IMR-90 (cell line): ENCODE data around the gene GJA4. TPM values are rescaled to one million over a fixed set of nuclear protein-coding genes. Genes with fewer than 3 reads are reported as not detected.

Source experiments
- ATAC-seq: fragments of 200-7000 bp; cut with Tn5 transposase; 2 replicates; pipeline ENCODE4 v1.9.1; 2020; ENCODE audit warnings: low read depth, mild to moderate bottlenecking, moderate library complexity
- BruUV-seq: library from RNA; stranded (reverse); fragments of 400-500 nt; replicated peaks from 2 replicates; lab custom pipeline; 2021; lab: Mats Ljungman, UMichigan
- CTCF ChIA-PET: fragments of 300-600 bp; formaldehyde crosslinking; extraction: SDS; loops from one replicate; lab custom pipeline; 2021; ENCODE audit warnings: antibody characterized with exemption; lab: Yijun Ruan, JAX
- POLR2A ChIA-PET: fragments of 300-600 bp; sonication (Branson Sonifier 250); formaldehyde crosslinking; loops from one replicate; lab custom pipeline; 2022; ENCODE audit warnings: antibody characterized with exemption; ENCODE audit not compliant: unreplicated experiment; lab: Charles Lee
- DNase-seq: peaks from one replicate; pipeline ENCODE4 v3.0.0; 2013
- H2AFZ ChIP-seq: replicated peaks from 2 replicates; pipeline ENCODE3; 2013; ENCODE audit warnings: low read length, mild to moderate bottlenecking; ENCODE audit not compliant: poor library complexity
- H2AK5ac ChIP-seq: 2 replicates; pipeline ENCODE4 v1.6.1; 2013; ENCODE audit warnings: low read depth, low read length, inconsistent platforms
- H2AK9ac ChIP-seq: replicated peaks from 2 replicates; pipeline ENCODE3; 2013; ENCODE audit warnings: mild to moderate bottlenecking, low read depth, low read length, moderate library complexity; ENCODE audit not compliant: poor library complexity
- H2BK120ac ChIP-seq: 2 replicates; pipeline ENCODE4 v1.6.1; 2013; ENCODE audit warnings: low read depth, low read length, inconsistent platforms
- H2BK15ac ChIP-seq: 3 replicates; pipeline ENCODE4 v1.6.1; 2013; ENCODE audit warnings: low read depth, low read length, inconsistent platforms
- H2BK20ac ChIP-seq: 2 replicates; pipeline ENCODE4 v1.6.1; 2013; ENCODE audit warnings: low read depth, mild to moderate bottlenecking, inconsistent platforms, low read length, moderate library complexity
- H2BK5ac ChIP-seq: 2 replicates; pipeline ENCODE4 v1.6.1; 2013; ENCODE audit warnings: mild to moderate bottlenecking, low read depth, low read length, inconsistent platforms; ENCODE audit not compliant: poor library complexity, severe bottlenecking
- H3K14ac ChIP-seq: replicated peaks from 2 replicates; pipeline ENCODE4 v1.6.1; 2013; ENCODE audit warnings: low read depth, low read length, inconsistent platforms
- H3K18ac ChIP-seq: 2 replicates; pipeline ENCODE4 v1.6.1; 2013; ENCODE audit warnings: low read depth, low read length, control low read depth
- H3K23ac ChIP-seq: 2 replicates; pipeline ENCODE4 v1.6.1; 2013; ENCODE audit warnings: low read depth, low read length, inconsistent platforms
- H3K27ac ChIP-seq: 2 replicates; pipeline ENCODE4 v1.5.1; 2013; ENCODE audit warnings: mild to moderate bottlenecking, control low read depth, low read length; ENCODE audit not compliant: insufficient read depth
- H3K27me3 ChIP-seq: 2 replicates; pipeline ENCODE4 v1.6.1; 2013; ENCODE audit warnings: low read length; ENCODE audit not compliant: control insufficient read depth, insufficient read depth
- H3K36me3 ChIP-seq: 2 replicates; pipeline ENCODE4 v1.6.1; 2013; ENCODE audit warnings: low read length, mixed read lengths; ENCODE audit not compliant: control insufficient read depth, insufficient read depth
- H3K4ac ChIP-seq: 2 replicates; pipeline ENCODE4 v1.6.1; 2013; ENCODE audit warnings: low read depth, low read length, inconsistent platforms
- H3K4me1 ChIP-seq: 2 replicates; pipeline ENCODE4 v1.6.1; 2013; ENCODE audit warnings: low read length, mixed read lengths; ENCODE audit not compliant: control insufficient read depth, insufficient read depth
- H3K4me2 ChIP-seq: 2 replicates; pipeline ENCODE4 v1.6.1; 2013; ENCODE audit warnings: low read depth, mild to moderate bottlenecking, control low read depth, low read length, moderate library complexity
- H3K4me3 ChIP-seq: 2 replicates; pipeline ENCODE4 v1.5.1; 2013; ENCODE audit warnings: low read depth, mild to moderate bottlenecking, control low read depth, low read length, moderate library complexity; ENCODE audit not compliant: insufficient read depth
- H3K56ac ChIP-seq: 2 replicates; pipeline ENCODE4 v1.6.1; 2013; ENCODE audit warnings: low read length, inconsistent platforms; ENCODE audit not compliant: insufficient read depth; ENCODE audit errors: extremely low read depth
- H3K79me1 ChIP-seq, 2 experiments: 2 replicates each; pipeline ENCODE4 v1.6.1; 2013; ENCODE audit warnings: low read length in 2 of 2, inconsistent platforms in 1 of 2, low read depth in 1 of 2
- H3K9ac ChIP-seq: 2 replicates; pipeline ENCODE4 v1.6.1; 2013; ENCODE audit warnings: low read depth, low read length, control low read depth
- H3K9me1 ChIP-seq: 2 replicates; pipeline ENCODE4 v1.6.1; 2013; ENCODE audit warnings: low read length, inconsistent platforms; ENCODE audit not compliant: insufficient read depth
- H3K9me3 ChIP-seq: 2 replicates; pipeline ENCODE4 v1.6.1; 2013; ENCODE audit warnings: low read length; ENCODE audit not compliant: control insufficient read depth, insufficient read depth
- H4K20me1 ChIP-seq: 2 replicates; pipeline ENCODE4 v1.6.1; 2013; ENCODE audit warnings: low read length, inconsistent platforms; ENCODE audit not compliant: insufficient read depth
- H4K5ac ChIP-seq: 2 replicates; pipeline ENCODE4 v1.6.1; 2013; ENCODE audit warnings: mild to moderate bottlenecking, low read depth, low read length, control low read depth
- H4K8ac ChIP-seq, 2 experiments: 2 replicates each; pipeline ENCODE4 v1.6.1; 2013; ENCODE audit warnings: low read depth in 2 of 2, low read length in 2 of 2, control low read depth in 1 of 2, inconsistent platforms in 1 of 2
- H4K91ac ChIP-seq: 2 replicates; pipeline ENCODE4 v1.6.1; 2013; ENCODE audit warnings: low read depth, low read length, inconsistent platforms; ENCODE audit not compliant: insufficient read depth
- CEBPB ChIP-seq: IDR thresholded peaks from 2 replicates; pipeline ENCODE4 v1.6.1; 2012; ENCODE audit warnings: low read depth, low read length, improper control_type of control experiment
- CHD1 ChIP-seq: IDR thresholded peaks from 2 replicates; pipeline ENCODE4 v1.6.1; 2012; ENCODE audit warnings: low read depth, low read length, improper control_type of control experiment
- MAFK ChIP-seq: IDR thresholded peaks from 2 replicates; pipeline ENCODE4 v1.6.1; 2012; ENCODE audit warnings: low read depth, low read length, improper control_type of control experiment
- MAZ ChIP-seq: IDR thresholded peaks from 2 replicates; pipeline ENCODE4 v1.6.1; 2012; ENCODE audit warnings: low read depth, mild to moderate bottlenecking, low read length, improper control_type of control experiment, moderate library complexity, borderline replicate concordance
- RAD21 ChIP-seq: IDR thresholded peaks from 2 replicates; pipeline ENCODE4 v1.6.1; 2012; ENCODE audit warnings: low read length, improper control_type of control experiment
- RCOR1 ChIP-seq: IDR thresholded peaks from 2 replicates; pipeline ENCODE4 v1.6.1; 2012; ENCODE audit warnings: mild to moderate bottlenecking, low read length, improper control_type of control experiment; ENCODE audit not compliant: insufficient replicate concordance
- RFX5 ChIP-seq: IDR thresholded peaks from 2 replicates; pipeline ENCODE4 v1.8.0; 2012; ENCODE audit warnings: low read depth, mild to moderate bottlenecking, low read length, moderate library complexity
- SMC3 ChIP-seq: fragments of 150-350 bp; IDR thresholded peaks from 2 replicates; pipeline ENCODE4 v1.6.1; 2016; ENCODE audit warnings: low read depth, mild to moderate bottlenecking, antibody characterized with exemption, low read length, moderate library complexity
- WGBS, 2 experiments: methylation state at CpG; one replicate each; pipeline versions ENCODE4 v1.1.5 to v1.1.7; 2013; ENCODE audit warnings: missing lambda C conversion rate in 2 of 2; ENCODE audit not compliant: insufficient read length in 1 of 2; ENCODE audit errors: extremely low coverage in 2 of 2; 5-methylcytosine and 5-hydroxymethylcytosine counted together
- dilution Hi-C: fragments of 300-500 bp; cut with HindIII; formaldehyde crosslinking; loops from one replicate; pipeline ENCODE4 v1.14.3; 2018; ENCODE audit warnings: low sequenced_read_pairs; ENCODE audit not compliant: unreplicated experiment
- in situ Hi-C: fragments of 300-500 bp; cut with MboI; formaldehyde crosslinking; loops from 3 replicates; pipeline ENCODE4 v1.14.3; 2019; ENCODE audit warnings: low sequenced_read_pairs, inconsistent platforms, mixed read lengths
- intact Hi-C: fragments of 100-400 bp; cut with micrococcal nuclease; formaldehyde crosslinking; loops from 2 replicates; pipeline ENCODE4 v1.10.0; 2022
- polyA plus RNA-seq, 3 experiments: library from polyadenylated mRNA; depleted of rRNA; stranded (reverse); fragments of >200 nt; gene quantifications; 2 replicates each; pipeline ENCODE4 v1.2.3, GENCODE V29; 2012; ENCODE audit warnings: low replicate concordance in 1 of 3
- total RNA-seq: library from RNA; depleted of rRNA; stranded (reverse); fragments of >200 nt; gene quantifications from 2 replicates; pipeline ENCODE4 v1.2.3, GENCODE V29; 2012
- TF ChIP-seq, protein P1 (sequence below): conservative IDR thresholded peaks from 2 replicates; pipeline ENCODE4 v1.5.1; 2012; ENCODE audit warnings: mild to moderate bottlenecking, low read depth, low read length, improper control_type of control experiment
- TF ChIP-seq, protein P2 (sequence below): fragments of 150-350 bp; IDR thresholded peaks from 2 replicates; pipeline ENCODE4 v1.6.1; 2016; ENCODE audit warnings: low read depth, mild to moderate bottlenecking, low read length, moderate library complexity, borderline replicate concordance
- TF ChIP-seq, protein P3 (sequence below): fragments of 150-350 bp; IDR thresholded peaks from 2 replicates; pipeline ENCODE4 v1.6.1; 2017; ENCODE audit warnings: mild to moderate bottlenecking, antibody characterized with exemption, low read length, low read depth

The GJA4 gene
- total and polyA plus RNA-seq, 2 of the 4 experiments (the other 2 are of a cell fraction): not detected

DNA sequence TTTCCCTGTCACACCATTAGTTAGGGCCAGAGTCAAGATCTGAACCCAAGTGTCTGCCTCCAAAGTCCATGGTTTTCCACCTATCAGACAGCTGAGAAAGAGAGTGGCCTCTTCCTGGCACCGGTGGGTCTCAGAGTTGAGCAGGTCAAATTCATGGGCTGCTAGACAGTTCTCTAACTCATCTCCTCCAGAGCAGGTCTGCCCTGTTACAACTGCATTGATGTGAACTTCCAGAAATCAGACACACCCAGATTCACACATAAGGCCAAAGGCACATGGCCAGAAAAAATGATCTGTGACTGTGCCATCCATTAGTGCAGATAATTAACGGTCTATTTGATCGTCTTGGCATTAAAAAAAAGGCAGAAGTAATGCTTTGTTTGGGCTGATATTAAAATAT lies 49.3 kb downstream of the GJA4 start:
- TF ChIP-seq RCOR1: no peak
- no peak for TF ChIP-seq CEBPB
- no peak for TF ChIP-seq RAD21
- no peak for TF ChIP-seq CHD1
- TF ChIP-seq MAFK: no peak
- TF ChIP-seq, protein P1, sequence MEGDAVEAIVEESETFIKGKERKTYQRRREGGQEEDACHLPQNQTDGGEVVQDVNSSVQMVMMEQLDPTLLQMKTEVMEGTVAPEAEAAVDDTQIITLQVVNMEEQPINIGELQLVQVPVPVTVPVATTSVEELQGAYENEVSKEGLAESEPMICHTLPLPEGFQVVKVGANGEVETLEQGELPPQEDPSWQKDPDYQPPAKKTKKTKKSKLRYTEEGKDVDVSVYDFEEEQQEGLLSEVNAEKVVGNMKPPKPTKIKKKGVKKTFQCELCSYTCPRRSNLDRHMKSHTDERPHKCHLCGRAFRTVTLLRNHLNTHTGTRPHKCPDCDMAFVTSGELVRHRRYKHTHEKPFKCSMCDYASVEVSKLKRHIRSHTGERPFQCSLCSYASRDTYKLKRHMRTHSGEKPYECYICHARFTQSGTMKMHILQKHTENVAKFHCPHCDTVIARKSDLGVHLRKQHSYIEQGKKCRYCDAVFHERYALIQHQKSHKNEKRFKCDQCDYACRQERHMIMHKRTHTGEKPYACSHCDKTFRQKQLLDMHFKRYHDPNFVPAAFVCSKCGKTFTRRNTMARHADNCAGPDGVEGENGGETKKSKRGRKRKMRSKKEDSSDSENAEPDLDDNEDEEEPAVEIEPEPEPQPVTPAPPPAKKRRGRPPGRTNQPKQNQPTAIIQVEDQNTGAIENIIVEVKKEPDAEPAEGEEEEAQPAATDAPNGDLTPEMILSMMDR: no peak
- no peak for TF ChIP-seq MAZ
- TF ChIP-seq, protein P2, sequence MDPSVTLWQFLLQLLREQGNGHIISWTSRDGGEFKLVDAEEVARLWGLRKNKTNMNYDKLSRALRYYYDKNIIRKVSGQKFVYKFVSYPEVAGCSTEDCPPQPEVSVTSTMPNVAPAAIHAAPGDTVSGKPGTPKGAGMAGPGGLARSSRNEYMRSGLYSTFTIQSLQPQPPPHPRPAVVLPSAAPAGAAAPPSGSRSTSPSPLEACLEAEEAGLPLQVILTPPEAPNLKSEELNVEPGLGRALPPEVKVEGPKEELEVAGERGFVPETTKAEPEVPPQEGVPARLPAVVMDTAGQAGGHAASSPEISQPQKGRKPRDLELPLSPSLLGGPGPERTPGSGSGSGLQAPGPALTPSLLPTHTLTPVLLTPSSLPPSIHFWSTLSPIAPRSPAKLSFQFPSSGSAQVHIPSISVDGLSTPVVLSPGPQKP: no peak
- TF ChIP-seq SMC3: no peak
- TF ChIP-seq, protein P3, sequence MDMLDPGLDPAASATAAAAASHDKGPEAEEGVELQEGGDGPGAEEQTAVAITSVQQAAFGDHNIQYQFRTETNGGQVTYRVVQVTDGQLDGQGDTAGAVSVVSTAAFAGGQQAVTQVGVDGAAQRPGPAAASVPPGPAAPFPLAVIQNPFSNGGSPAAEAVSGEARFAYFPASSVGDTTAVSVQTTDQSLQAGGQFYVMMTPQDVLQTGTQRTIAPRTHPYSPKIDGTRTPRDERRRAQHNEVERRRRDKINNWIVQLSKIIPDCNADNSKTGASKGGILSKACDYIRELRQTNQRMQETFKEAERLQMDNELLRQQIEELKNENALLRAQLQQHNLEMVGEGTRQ: no peak
- no peak for TF ChIP-seq RFX5

More for the DNA sequence above, 49.3 kb downstream of the GJA4 start:
- DNase-seq (no peak), ATAC-seq (no peak)
- Histone ChIP-seq H2BK5ac (no peak overlapping the region), H4K8ac (no peak overlapping the region), H3K9me1 (no peaks in the 10 kb centered on the region; the same call in 1 of the 2 replicates), H3K18ac (no peak overlapping the region), H3K27ac (no peak overlapping the region), H2BK15ac (no peak overlapping the region), H4K20me1 (peaks cover 4% of the 10 kb centered on the region), H4K5ac (no peak overlapping the region), H2AK9ac (no peak overlapping the region), H3K4ac (no peak overlapping the region), H2AFZ (no peak overlapping the region), H3K4me2 (no peak overlapping the region), H4K91ac (no peak overlapping the region), H3K9ac (no peak overlapping the region), H3K14ac (no peak overlapping the region), H2BK120ac (no peak overlapping the region), H3K23ac (no peak overlapping the region), H3K9me3 (no peaks in the 10 kb centered on the region), H3K79me1 (no peaks in the 10 kb centered on the region; a peak in 2 of 4 replicates), H3K4me3 (no peak overlapping the region), H3K27me3 (no peaks in the 10 kb centered on the region), H3K56ac (no peak overlapping the region), H2BK20ac (no peak overlapping the region), H3K4me1 (no peaks in the 10 kb centered on the region), H2AK5ac (no peak overlapping the region), H3K36me3 (no peaks in the 10 kb centered on the region)
- no CpG with 5 or more reads among the region's 3 CpGs for WGBS, 2 experiments
- dilution Hi-C loops (no loop called here), in situ Hi-C loops (no loop called here), intact Hi-C loops (no loop called here)
- CTCF ChIA-PET: no interaction called here
- BruUV-seq: no TSS peak
- POLR2A ChIA-PET: no interaction called here
